Esophagus squamous epithelium (tissue), 5 donors: ENCODE data around the gene MRPL40. TPM values are rescaled to one million over a fixed set of nuclear protein-coding genes. Genes with fewer than 3 reads are reported as not detected.

ENCODE experiments used
- DNase-seq: peaks from one replicate; lab custom pipeline; 2025; lab: John Stamatoyannopoulos, UW
- H3K27ac ChIP-seq, 4 donors: fragments of 200-600 bp; sonication (generic); one replicate each; pipeline ENCODE4 v1.5.1; 2016 to 2019; ENCODE audit warnings: mild to moderate bottlenecking in 1 of 4
- H3K27me3 ChIP-seq, 4 donors: fragments of 200-600 bp; sonication (generic); 1 replicate in 3 of 4; 2 replicates in 1 of 4; pipeline versions ENCODE4 v1.5.1 to v1.6.0; 2017 to 2021; ENCODE audit warnings: antibody characterized with exemption in 1 of 4
- H3K36me3 ChIP-seq, 3 donors: fragments of 200-600 bp; sonication (generic); one replicate each; pipeline ENCODE4 v1.5.1; 2016 to 2019
- H3K4me1 ChIP-seq, 3 donors: fragments of 200-600 bp; sonication (generic); one replicate each; pipeline ENCODE4 v1.5.1; 2017 to 2019
- H3K4me3 ChIP-seq, 4 donors: fragments of 200-600 bp; sonication (generic); 1 replicate in 3 of 4; 2 replicates in 1 of 4; pipeline ENCODE4 v1.5.1; 2016 to 2019; ENCODE audit warnings: mild to moderate bottlenecking in 2 of 4, moderate library complexity in 1 of 4
- H3K9me3 ChIP-seq, 3 donors: fragments of 200-600 bp; sonication (generic); one replicate each; pipeline ENCODE4 v1.5.1; 2016 to 2019
- CTCF ChIP-seq, 6 experiments: fragments of 450-650 bp in 4 of 6; fragments of 200-600 bp in 2 of 6; sonication (generic) in 2 of 6; IDR thresholded peaks; one replicate each; pipeline ENCODE4 v1.5.1; 2016 to 2019; ENCODE audit warnings: antibody characterized with exemption in 6 of 6, mild to moderate bottlenecking in 4 of 6, moderate library complexity in 4 of 6
- POLR2A ChIP-seq, 4 donors: fragments of 450-650 bp; IDR thresholded peaks; one replicate each; pipeline ENCODE4 v1.6.1; 2017; ENCODE audit warnings: antibody characterized with exemption in 4 of 4, mild to moderate bottlenecking in 4 of 4, moderate library complexity in 3 of 4
- WGBS, 2 donors: methylation state at CpG; one replicate each; pipeline ENCODE4 v1.1.5; 2018; 5-methylcytosine and 5-hydroxymethylcytosine counted together
- intact Hi-C: fragments of 100-400 bp; cut with DNase I; formaldehyde crosslinking; loops from one replicate; pipeline ENCODE4 v1.15.0; 2022
- total RNA-seq, 4 donors: library from RNA; depleted of rRNA; stranded (reverse); fragments of >200 nt; gene quantifications; one replicate each; pipeline ENCODE4 v1.1.0, GENCODE V29; 2016
- donor health status: DM: yes; HTN: yes; CAD: no.

The MRPL40 gene
- total RNA-seq, 4 donors from 2014 or later: 14.6 to 25.7 (median 17.5) TPM

- Histone ChIP-seq H3K36me3 (peaks cover 15 to 60% (median 23%) of the 10 kb centered on the region in 3 donors), H3K9me3 (no peaks in the 10 kb centered on the region), H3K27me3 (no peaks in the 10 kb centered on the region), H3K4me1 (peaks cover 20 to 30% (median 21%) of the 10 kb centered on the region in 3 donors), H3K27ac (no peak overlapping the region), H3K4me3 (no peak overlapping the region)
- DNase-seq: no peak
- 77 to 78% methylated on average over 8 of the region's 8 CpGs for WGBS, 2 donors
- TF ChIP-seq CTCF (IDR thresholded peaks at IDR 0.05) (no peak), POLR2A (IDR thresholded peaks at IDR 0.05) (no peak)
- intact Hi-C loops: no loop called here
These were observed 18.2 kb downstream of the MRPL40 start for GRCh38 chr22:19450363-19451175.

GRCh38 chr22:19451570-19451969 lies 19.2 kb downstream of the MRPL40 start:
- peaks cover 10 to 20% (median 12%) of the 10 kb centered on the region in 3 donors for H3K4me1 ChIP-seq
- TF ChIP-seq POLR2A (IDR thresholded peaks at IDR 0.05) (no peak), CTCF (IDR thresholded peaks at IDR 0.05) (no peak)
- WGBS, 2 donors: 95 to 98% methylated on average over 4 of the region's 4 CpGs
- H3K4me3 ChIP-seq: no peak overlapping the region
- no peaks in the 10 kb centered on the region for H3K9me3 ChIP-seq
- H3K27ac ChIP-seq: no peak overlapping the region
- peaks cover 24 to 70% (median 33%) of the 10 kb centered on the region in 3 donors for H3K36me3 ChIP-seq
- no peak for DNase-seq
- intact Hi-C loops: no loop called here
- no peaks in the 10 kb centered on the region for H3K27me3 ChIP-seq

- H3K9me3 ChIP-seq: no peaks in the 10 kb centered on the region
- H3K27me3 ChIP-seq: no peaks in the 10 kb centered on the region
- DNase-seq: no peak
- H3K4me3 ChIP-seq: no peak overlapping the region
- peaks cover 0 to 6% (median 1%) of the 10 kb centered on the region in 3 donors for H3K4me1 ChIP-seq
- intact Hi-C loops: no loop called here
- WGBS, 2 donors: 83 to 93% methylated on average over 1 to 3 of the region's 5 CpGs
- TF ChIP-seq POLR2A (IDR thresholded peaks at IDR 0.05) (no peak), CTCF (IDR thresholded peaks at IDR 0.05) (no peak)
- H3K36me3 ChIP-seq: peaks cover 26 to 92% (median 36%) of the 10 kb centered on the region in 3 donors
- no peak overlapping the region for H3K27ac ChIP-seq
These were observed 21.4 kb downstream of the MRPL40 start for GRCh38 chr22:19453718-19454117.

- Histone ChIP-seq H3K27ac (no peak overlapping the region), H3K9me3 (no peaks in the 10 kb centered on the region), H3K4me3 (no peak overlapping the region), H3K4me1 (peaks cover 0 to 2% (median 0%) of the 10 kb centered on the region in 3 donors), H3K36me3 (peaks cover 26 to 96% (median 36%) of the 10 kb centered on the region in 3 donors), H3K27me3 (no peaks in the 10 kb centered on the region)
- intact Hi-C loops: no loop called here
- DNase-seq: no peak
- TF ChIP-seq CTCF (IDR thresholded peaks at IDR 0.05) (no peak), POLR2A (IDR thresholded peaks at IDR 0.05) (no peak)
- 65 to 73% methylated on average over 5 to 6 of the region's 6 CpGs for WGBS, 2 donors
These were observed 21.8 kb downstream of the MRPL40 start for GRCh38 chr22:19454156-19454555.

GRCh38 chr22:19455033-19455432 lies 22.7 kb downstream of the MRPL40 start:
- H3K27me3 ChIP-seq: no peaks in the 10 kb centered on the region
- H3K9me3 ChIP-seq: no peaks in the 10 kb centered on the region
- H3K36me3 ChIP-seq: peaks cover 26 to 100% (median 36%) of the 10 kb centered on the region in 3 donors
- intact Hi-C loops: no loop called here
- H3K4me1 ChIP-seq: no peaks in the 10 kb centered on the region
- no peak overlapping the region for H3K4me3 ChIP-seq
- no peak for DNase-seq
- no peak overlapping the region for H3K27ac ChIP-seq
- WGBS, 2 donors: 85 to 97% methylated on average over 1 to 2 of the region's 2 CpGs
- no peak for TF ChIP-seq POLR2A (IDR thresholded peaks at IDR 0.05)
- TF ChIP-seq CTCF (IDR thresholded peaks at IDR 0.05): no peak
